LoVo (cell line): ENCODE results near the gene SMG7.

ENCODE experiments used
- DNase-seq: peaks from one replicate; pipeline ENCODE4 v3.0.0-alpha.2; 2016; ENCODE audit warnings: low spot score

Gene SMG7

DNA sequence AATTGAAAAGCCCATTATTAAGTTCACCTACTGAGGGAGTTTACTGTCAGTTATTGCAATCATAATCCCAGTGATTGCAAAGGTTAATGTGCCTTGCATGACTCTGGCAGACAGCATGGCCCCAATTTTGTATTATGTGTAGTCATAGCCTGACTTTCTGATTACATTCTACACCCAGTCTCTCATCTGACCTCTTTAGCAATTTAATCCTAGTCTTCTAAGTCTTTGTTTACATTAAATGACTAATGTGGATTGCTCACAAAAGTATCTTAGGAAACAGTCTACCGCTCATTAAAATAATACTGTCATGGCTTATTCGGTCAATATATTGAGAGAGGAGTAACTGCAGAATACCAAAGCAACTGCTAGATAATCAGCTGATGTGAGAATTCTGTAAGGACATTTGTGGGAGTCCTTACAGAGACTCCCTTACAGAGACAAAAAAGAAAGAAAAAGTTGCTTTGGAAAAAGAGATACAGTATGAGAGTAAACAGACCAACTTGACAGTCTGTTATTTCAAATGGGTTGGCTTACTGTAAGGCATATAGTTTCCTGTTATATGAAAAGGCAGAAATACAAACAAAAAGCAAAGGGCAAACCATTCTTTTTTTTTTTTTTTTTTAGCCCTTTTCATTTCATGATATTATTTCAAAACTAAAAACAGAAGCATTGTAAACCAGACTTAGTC is 42.8 kb downstream of the SMG7 start:
- peak; percentile 52 for DNase-seq

DNA sequence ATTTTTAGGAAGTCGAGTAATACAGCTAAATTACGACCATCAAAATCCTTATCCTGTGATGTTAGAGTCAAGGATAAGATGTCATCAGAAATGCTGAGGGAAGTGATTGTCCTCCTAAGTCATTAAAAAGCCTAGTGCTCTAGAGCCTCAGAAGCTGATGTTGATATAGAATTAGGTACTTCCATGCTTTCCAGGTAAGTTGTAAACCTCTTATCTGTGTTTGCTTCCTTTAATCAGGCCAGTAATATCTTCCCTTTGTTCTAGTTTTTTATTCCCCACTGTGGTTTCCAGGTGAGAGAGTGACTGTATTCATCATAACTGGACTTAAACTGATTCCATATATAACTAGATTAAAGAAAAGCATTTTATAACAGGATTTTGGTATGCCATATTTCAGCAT is 44.4 kb downstream of the SMG7 start:
- DNase-seq: peak; percentile 21

- no peak for DNase-seq
Observed at GRCh38 chr1:183517401-183517800, 45.1 kb downstream of the SMG7 start.

GRCh38 chr1:183520379-183520778 is 48.1 kb downstream of the SMG7 start:
- DNase-seq: no peak

- peak; percentile 10 for DNase-seq
Observed at GRCh38 chr1:183522104-183522503, 49.8 kb downstream of the SMG7 start.

GRCh38 chr1:183528577-183528976 is 56.3 kb downstream of the SMG7 start:
- no peak for DNase-seq

DNA sequence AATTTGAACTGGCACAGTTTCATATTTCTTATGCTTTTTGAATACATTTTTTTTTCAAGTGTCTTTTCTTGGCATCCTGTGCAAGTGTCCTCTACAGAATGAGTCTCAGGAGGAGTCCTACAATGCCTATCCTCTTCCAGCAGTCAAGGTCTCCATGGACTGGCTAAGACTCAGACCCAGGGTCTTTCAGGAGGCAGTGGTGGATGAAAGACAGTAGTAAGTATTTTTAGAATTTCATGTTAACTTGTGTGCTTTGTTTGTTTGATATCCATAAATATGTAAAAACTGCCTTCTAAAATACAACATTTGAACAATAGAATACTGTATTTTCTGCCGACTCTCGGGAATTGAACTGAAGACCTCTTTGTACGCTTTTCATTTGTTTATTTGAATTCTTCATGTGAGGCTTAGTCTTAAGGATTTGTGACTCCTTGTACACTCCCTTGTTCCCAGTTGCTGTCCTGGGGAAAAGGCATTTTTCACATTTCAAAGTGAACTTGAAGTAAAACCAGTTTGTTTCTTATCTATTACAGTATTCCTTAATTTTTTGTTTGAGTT is 61.4 kb downstream of the SMG7 start:
- DNase-seq: no peak

DNA sequence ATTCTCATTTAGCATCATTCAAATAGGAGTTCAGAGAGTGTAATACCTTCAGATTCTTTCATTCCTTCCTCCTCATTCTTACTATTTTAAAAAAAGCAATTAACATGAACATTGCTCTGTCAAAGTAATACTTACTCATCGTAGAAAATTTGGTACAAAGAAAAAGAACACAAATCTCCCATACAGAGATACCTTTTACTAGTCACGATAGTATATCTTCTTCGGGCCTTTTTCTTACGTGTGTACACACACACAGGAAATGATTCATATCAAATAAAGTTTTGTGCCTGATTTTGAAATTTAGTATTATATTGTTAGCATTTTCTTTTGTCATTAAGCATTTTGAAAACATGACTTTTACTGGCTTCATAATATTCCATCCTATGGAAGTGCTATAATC is 65.1 kb downstream of the SMG7 start:
- DNase-seq: no peak

DNA sequence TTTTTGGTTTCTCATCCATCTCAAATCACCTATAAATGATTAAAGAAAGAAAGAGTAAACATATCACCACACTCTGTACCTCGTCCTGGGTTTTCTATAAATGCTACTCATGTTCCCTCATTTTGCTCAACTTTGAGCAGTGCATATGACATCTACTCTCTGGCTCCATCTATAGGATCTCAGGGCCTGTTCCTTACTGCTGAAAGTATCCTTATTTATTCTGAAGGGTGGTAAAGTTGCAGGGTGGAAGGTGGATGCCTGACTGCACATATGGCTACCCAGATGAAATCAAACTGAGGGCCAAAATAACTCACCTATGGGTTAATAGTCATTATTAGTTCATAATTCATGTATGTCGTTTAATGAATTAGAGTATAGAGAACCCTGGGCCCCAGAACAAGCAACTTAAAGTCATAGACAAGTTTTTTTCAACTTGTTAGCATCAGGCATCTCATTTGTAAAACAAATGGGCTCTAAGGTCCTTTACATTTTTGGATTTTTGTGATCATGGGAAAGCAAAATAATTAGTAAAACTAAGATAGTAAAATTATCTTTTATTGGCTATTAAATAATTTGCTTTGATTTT is 71.4 kb downstream of the SMG7 start:
- DNase-seq: peak; percentile 58

- no peak for DNase-seq
Observed at GRCh38 chr1:183544598-183545297, 72.4 kb downstream of the SMG7 start.

DNA sequence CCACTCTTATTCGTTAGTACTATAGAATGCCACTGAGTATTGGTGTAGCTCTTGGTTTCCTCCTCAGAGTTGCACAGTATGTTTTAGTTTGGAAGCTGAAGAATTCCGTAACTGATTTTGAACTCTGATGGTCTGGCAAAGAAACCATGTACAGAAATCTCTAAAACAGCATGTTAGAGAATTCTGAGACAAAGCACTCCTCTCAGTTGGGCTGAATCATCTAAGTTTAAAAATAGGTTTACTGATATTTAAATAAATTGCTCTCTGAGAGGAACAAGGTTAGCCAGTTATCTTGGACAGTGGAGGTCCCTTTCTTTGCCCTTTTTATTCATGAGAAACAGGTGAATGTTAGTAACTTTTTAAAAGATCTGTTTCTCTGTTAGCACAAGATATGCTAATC is 74.1 kb downstream of the SMG7 start:
- DNase-seq: no peak

DNA sequence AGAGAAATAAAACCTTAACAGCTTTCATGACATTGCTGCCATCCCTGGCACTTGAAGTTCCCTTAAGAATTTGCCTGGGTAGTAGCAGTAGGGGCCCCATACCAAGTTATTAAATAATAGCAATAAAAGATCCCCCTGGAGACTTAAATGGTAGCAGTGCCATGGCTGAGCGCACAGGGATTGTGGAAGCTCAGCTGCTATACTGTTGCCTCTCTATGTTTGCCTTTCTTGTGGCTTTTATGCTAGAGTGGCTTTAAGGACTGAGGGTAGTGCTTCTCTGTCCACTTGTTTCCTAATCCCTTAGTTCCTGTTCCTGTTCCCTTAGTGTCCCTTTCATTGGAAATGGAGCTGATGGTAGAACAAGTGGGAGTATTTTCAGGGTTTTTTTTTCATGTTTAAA is 75.8 kb downstream of the SMG7 start:
- no peak for DNase-seq

GRCh38 chr1:183550915-183551314 is 78.6 kb downstream of the SMG7 start:
- DNase-seq: no peak

DNA sequence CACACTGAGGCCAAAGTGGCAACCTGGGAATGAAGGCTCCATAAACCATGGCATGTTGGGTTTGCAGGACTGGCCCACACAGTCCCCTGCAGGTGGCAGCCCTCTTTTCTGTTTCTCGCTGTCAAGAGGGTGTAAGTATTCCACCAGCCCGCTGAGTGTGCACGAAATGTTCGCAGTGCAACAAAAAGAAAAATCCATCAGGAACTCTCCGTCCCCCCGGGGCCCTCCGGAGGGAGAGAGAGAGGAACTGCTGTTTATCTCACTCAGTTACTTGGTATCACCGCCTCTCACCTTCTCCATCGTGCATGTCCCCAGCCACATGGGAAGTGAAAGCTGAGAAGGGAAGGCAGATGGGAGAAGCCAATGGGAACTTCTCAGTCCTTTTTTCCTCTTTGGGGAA is 79.6 kb downstream of the SMG7 start:
- DNase-seq: no peak

GRCh38 chr1:183552441-183552840 is 80.1 kb downstream of the SMG7 start:
- no peak for DNase-seq

DNA sequence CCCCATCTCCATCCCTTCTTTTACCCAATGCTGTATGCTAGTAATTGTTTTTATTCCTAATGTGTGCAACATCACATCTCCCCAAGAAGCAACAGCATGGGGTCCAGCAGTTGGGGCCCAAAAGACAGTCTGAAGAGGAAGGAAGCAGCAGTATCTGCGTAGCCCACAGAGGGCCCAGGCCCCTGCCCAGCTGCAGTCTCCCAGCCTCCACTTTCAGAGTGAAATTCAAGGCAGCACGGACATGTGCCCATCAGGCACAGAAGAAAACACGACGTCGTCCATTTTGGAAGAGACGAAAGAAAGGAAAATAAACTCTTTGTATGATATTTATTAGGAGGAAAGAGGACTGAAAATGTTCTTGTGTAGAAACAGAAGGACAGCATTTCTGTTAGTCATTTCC is 80.6 kb downstream of the SMG7 start:
- no peak for DNase-seq

DNA sequence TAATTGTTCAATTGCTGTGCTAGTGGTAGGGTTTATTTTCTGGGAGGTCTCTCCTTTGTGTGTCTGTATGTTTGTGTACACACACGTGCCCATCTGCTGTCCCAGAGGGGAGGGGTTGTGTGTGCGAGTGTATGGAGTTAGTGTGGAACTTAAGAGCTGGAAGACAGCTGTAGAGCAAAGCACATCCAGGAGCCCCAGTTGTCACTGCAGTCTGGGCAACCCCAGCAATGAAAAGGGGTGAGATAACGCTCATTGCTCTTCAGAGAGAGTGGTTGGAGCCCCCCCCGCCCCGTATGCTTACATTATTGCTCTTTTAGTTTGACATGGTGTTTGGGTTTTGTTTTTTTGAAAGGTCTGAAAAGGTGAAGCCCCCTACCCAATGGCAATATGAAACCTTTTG is 81.0 kb downstream of the SMG7 start:
- DNase-seq: no peak

- DNase-seq: no peak
Observed at GRCh38 chr1:183553764-183554163, 81.5 kb downstream of the SMG7 start.

DNA sequence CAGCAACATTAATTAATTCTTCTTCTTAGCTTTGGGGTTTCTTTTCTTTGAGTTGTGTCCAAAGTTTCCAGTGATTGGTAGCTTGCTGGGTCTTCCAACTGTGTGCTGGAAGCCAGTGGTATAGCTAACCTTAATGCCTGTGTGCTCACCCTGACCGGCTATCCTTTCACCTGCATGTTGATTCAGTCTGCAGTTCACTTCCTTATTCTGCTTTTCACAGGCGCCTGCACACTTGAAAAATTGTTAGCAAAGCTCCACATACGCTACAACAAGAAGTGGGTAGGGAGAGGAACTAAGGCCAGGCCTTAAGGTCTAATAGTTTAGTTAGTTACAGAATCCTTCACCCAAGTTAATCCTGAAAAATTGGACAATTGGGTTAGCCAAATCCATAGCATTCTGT is 82.3 kb downstream of the SMG7 start:
- no peak for DNase-seq

DNA sequence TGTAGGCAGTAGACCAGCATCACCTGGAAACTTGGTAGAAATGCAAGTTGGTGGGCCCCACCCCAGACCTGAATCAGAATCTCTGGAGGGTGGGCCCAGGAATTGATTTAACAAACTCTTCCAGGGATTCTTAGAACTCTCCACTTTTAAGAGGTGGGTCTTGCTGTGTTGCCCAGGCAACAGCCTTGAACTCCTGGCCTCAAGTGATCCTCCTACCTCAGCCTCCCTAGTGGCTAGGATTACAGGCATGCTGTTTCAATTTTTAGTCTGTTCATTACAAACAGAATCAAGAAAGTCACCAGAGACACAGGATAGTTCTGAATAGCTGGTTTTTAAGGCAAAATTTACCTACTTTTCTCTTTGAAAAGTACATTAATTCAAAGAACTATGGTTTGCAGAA is 86.8 kb downstream of the SMG7 start:
- DNase-seq: no peak

GRCh38 chr1:183562701-183563100 is 90.4 kb downstream of the SMG7 start:
- DNase-seq: no peak

DNA sequence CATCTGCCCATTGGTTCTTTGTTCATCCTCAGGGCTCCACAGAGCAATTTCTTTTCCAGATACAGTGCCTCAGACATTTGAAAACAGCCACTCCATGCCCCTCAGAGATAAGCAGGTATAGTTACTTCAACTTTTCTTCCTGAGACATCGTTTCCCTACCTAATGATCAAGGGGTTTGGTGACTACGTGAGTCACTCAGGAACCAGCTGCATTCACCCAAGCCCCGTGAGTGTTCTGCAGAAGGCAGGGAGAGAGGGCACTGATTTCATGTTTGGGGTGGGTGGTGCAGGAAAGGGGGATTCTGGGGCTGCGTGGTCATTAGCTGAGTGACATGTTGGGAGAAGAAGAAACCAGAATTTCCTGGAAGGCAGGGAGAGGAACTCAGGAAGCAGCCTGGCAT is 93.0 kb downstream of the SMG7 start:
- no peak for DNase-seq

DNA sequence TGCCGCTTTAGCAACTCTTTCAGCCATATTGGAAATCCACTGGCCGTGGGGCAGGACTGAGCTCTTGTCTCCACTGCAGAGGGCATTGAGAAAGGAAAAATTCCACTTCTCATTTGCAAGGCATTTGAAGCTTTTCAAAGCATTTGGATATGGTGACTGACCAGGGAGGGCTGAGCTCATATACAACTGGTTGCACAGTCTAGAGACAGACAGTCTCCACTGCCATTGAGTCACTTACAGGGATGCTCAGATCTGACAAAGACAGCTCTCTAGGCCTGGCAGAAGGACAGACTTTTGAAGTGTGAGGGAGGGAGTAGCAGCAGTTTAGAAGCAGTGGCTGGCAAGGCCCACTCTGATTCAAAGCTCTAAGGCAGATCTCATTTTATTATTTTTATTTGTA is 93.7 kb downstream of the SMG7 start:
- no peak for DNase-seq
